Smooth muscle cell (in vitro differentiated cells): ENCODE data around the gene MLLT10. TPM values are rescaled to one million over a fixed set of nuclear protein-coding genes. Genes with fewer than 3 reads are reported as not detected.

Experiments
- DNase-seq: peaks from one replicate; lab custom pipeline; 2025; ENCODE audit not compliant: unreplicated experiment; lab: John Stamatoyannopoulos, UW
- H2AFZ ChIP-seq: fragments of 200-600 bp; sonication (generic); 2 replicates; pipeline ENCODE4 v1.6.0; 2016; ENCODE audit warnings: antibody characterized with exemption, low read depth, mild to moderate bottlenecking
- H3F3A ChIP-seq: fragments of 200-600 bp; sonication (generic); 2 replicates; pipeline ENCODE4 v1.6.0; 2017; ENCODE audit warnings: antibody characterized with exemption, low read depth
- H3K27ac ChIP-seq: fragments of 200-600 bp; sonication (generic); 2 replicates; pipeline ENCODE4 v1.5.1; 2016; ENCODE audit warnings: low read depth, mild to moderate bottlenecking
- H3K27me3 ChIP-seq: fragments of 200-600 bp; sonication (generic); 2 replicates; pipeline ENCODE4 v1.6.1; 2016; ENCODE audit warnings: low read depth, mild to moderate bottlenecking
- H3K36me3 ChIP-seq: fragments of 200-600 bp; sonication (generic); 2 replicates; pipeline ENCODE4 v1.5.1; 2016; ENCODE audit warnings: low read depth
- H3K4me1 ChIP-seq: fragments of 200-600 bp; sonication (generic); 2 replicates; pipeline ENCODE4 v1.5.1; 2016; ENCODE audit warnings: low read depth
- H3K4me2 ChIP-seq: fragments of 200-600 bp; sonication (generic); 2 replicates; pipeline ENCODE4 v1.6.0; 2016; ENCODE audit warnings: mild to moderate bottlenecking
- H3K4me3 ChIP-seq: fragments of 200-600 bp; sonication (generic); 2 replicates; pipeline ENCODE4 v1.5.1; 2016; ENCODE audit warnings: mild to moderate bottlenecking
- H3K79me2 ChIP-seq: fragments of 200-600 bp; sonication (generic); 2 replicates; pipeline ENCODE4 v1.6.0; 2016; ENCODE audit warnings: low read depth, mild to moderate bottlenecking
- H3K9ac ChIP-seq: fragments of 200-600 bp; sonication (generic); 2 replicates; pipeline ENCODE4 v1.6.0; 2016; ENCODE audit warnings: low read depth
- H3K9me3 ChIP-seq: fragments of 200-600 bp; sonication (generic); replicated peaks from 2 replicates; pipeline ENCODE4 v1.5.1; 2016; ENCODE audit warnings: low read depth
- H4K20me1 ChIP-seq: fragments of 200-600 bp; sonication (generic); 2 replicates; pipeline ENCODE4 v1.6.0; 2016; ENCODE audit warnings: low read depth
- CTCF ChIP-seq: fragments of 200-600 bp; sonication (generic); IDR thresholded peaks from 2 replicates; pipeline ENCODE4 v1.5.1; 2017; ENCODE audit warnings: borderline replicate concordance, mild to moderate bottlenecking, antibody characterized with exemption; ENCODE audit not compliant: insufficient read depth, poor library complexity, severe bottlenecking
- WGBS: methylation state at CpG from one replicate; pipeline ENCODE4 v1.1.7; 2016; ENCODE audit warnings: low lambda C conversion rate; 5-methylcytosine and 5-hydroxymethylcytosine counted together
- polyA plus RNA-seq: library from polyadenylated mRNA; unstranded; fragments of >200 nt; fragmentation: Nextera tagmentation; extraction: Ambion mirVana; gene quantifications from 2 replicates; pipeline ENCODE4 v1.2.1, GENCODE V29; 2016
- total RNA-seq: library from RNA; depleted of rRNA; stranded (reverse); fragments of >200 nt; gene quantifications from 2 replicates; pipeline ENCODE4 v1.2.3, GENCODE V29; 2014

Gene MLLT10
- total and polyA plus RNA-seq, 2 experiments from 2014 or later, result 6.8 to 43.6 TPM

- H3K9ac ChIP-seq, result no peak overlapping the region
- H3K27ac ChIP-seq, result no peak overlapping the region
- H4K20me1 ChIP-seq, result peaks cover 16% of the 10 kb centered on the region
- peaks cover 10% of the 10 kb centered on the region for H3K36me3 ChIP-seq
- H3K27me3 ChIP-seq, result no peaks in the 10 kb centered on the region
- H3K4me3 ChIP-seq, result no peak overlapping the region
- H3K79me2 ChIP-seq, result peaks cover 56% of the 10 kb centered on the region
- H3K4me1 ChIP-seq, result no peaks in the 10 kb centered on the region
- TF ChIP-seq CTCF, result no peak
- no peak overlapping the region for H3K4me2 ChIP-seq
- peaks cover 11% of the 10 kb centered on the region for H3K9me3 ChIP-seq
- H3F3A ChIP-seq, result no peaks in the 10 kb centered on the region
- no peak overlapping the region for H2AFZ ChIP-seq
- DNase-seq, result no peak
Observed at GRCh38 chr10:21696302-21696701, 162.3 kb downstream of the MLLT10 start.

- H3F3A ChIP-seq, result no peaks in the 10 kb centered on the region
- H3K9ac ChIP-seq, result no peak overlapping the region
- DNase-seq, result no peak
- H3K27ac ChIP-seq, result no peak overlapping the region
- no peak for TF ChIP-seq CTCF
- H3K9me3 ChIP-seq, result peaks cover 11% of the 10 kb centered on the region
- H4K20me1 ChIP-seq, result peaks cover 29% of the 10 kb centered on the region
- WGBS, result 96% methylated on average over 3 of the region's 3 CpGs
- H3K36me3 ChIP-seq, result peaks cover 10% of the 10 kb centered on the region
- H3K4me1 ChIP-seq, result no peaks in the 10 kb centered on the region
- H2AFZ ChIP-seq, result no peak overlapping the region
- no peaks in the 10 kb centered on the region for H3K27me3 ChIP-seq
- no peak overlapping the region for H3K4me2 ChIP-seq
- peaks cover 77% of the 10 kb centered on the region for H3K79me2 ChIP-seq
- no peak overlapping the region for H3K4me3 ChIP-seq
Observed at GRCh38 chr10:21699575-21699974, 165.5 kb downstream of the MLLT10 start.

DNA sequence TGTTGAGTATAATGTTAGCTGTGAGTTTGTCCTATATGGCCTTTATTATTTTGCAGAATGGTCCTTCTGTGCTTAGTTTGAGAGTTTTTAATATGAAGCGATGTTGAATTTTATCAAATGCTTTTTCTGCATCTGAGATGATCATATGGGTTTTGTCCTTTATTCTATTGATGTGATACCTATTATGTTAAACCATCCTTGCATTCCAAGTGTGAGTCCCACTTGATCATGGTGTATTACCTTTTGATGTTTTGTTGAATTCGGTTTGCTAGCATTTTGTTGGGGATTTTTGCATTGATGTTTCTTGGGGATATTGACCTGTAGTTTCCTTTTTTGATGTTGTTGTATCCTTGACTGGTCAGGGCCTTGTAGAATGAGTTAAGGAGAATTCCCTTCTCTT, 166.4 kb downstream of the MLLT10 start:
- no peak overlapping the region for H3K4me3 ChIP-seq
- no peak overlapping the region for H3K27ac ChIP-seq
- H3K9ac ChIP-seq, result no peak overlapping the region
- no peak for DNase-seq
- no peak overlapping the region for H3K4me2 ChIP-seq
- no peak overlapping the region for H2AFZ ChIP-seq
- no peaks in the 10 kb centered on the region for H3F3A ChIP-seq
- peaks cover 79% of the 10 kb centered on the region for H3K79me2 ChIP-seq
- 98% methylated on average over 2 of the region's 2 CpGs for WGBS
- H3K9me3 ChIP-seq, result peaks cover 11% of the 10 kb centered on the region
- no peak for TF ChIP-seq CTCF
- H3K4me1 ChIP-seq, result no peaks in the 10 kb centered on the region
- peaks cover 33% of the 10 kb centered on the region for H4K20me1 ChIP-seq
- peaks cover 10% of the 10 kb centered on the region for H3K36me3 ChIP-seq
- H3K27me3 ChIP-seq, result no peaks in the 10 kb centered on the region

DNA sequence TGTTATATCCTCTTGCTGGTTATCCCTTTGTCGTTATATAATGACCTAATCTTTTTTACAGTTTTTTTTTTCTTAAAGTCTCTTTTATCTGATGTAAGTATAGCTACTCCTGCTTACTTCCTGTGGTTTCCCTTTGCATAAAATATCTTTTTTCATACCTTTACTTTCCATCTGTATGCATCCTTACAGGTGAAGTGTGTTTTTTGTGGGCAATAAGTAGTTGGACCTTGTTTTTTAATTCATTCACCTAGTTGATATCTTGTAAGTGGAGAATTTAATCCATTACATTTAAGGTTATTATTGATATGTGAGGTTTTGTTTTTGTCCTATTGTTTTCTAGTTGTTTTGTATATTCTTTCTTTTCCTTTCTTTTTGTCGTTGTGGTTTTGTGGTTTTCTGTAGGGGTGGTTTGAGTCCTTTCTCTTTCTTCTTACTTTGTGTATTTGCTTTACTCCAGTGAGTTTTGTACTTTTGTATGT, 168.6 kb downstream of the MLLT10 start:
- Histone ChIP-seq H3K4me2 (no peak overlapping the region), H3K9me3 (peaks cover 11% of the 10 kb centered on the region), H3K36me3 (peaks cover 10% of the 10 kb centered on the region), H3K27me3 (no peaks in the 10 kb centered on the region), H3K4me3 (no peak overlapping the region), H3F3A (no peaks in the 10 kb centered on the region), H4K20me1 (peaks cover 48% of the 10 kb centered on the region), H3K27ac (no peak overlapping the region), H3K79me2 (peaks cover 74% of the 10 kb centered on the region), H3K4me1 (no peaks in the 10 kb centered on the region), H2AFZ (no peak overlapping the region), H3K9ac (no peak overlapping the region)
- DNase-seq, result no peak
- no peak for TF ChIP-seq CTCF
- 75% methylated on average over 2 of the region's 2 CpGs for WGBS
